Mesendoderm (in vitro differentiated cells): ENCODE data around the gene PCNT.

Experiments
- DNase-seq: peaks from one replicate; pipeline ENCODE4 v3.0.0; 2013
- H2AK5ac ChIP-seq: 2 replicates; pipeline ENCODE4 v1.6.1; 2013; ENCODE audit warnings: low read length, inconsistent platforms
- H2BK120ac ChIP-seq: 2 replicates; pipeline ENCODE4 v1.6.1; 2013; ENCODE audit warnings: low read depth, mild to moderate bottlenecking, low read length, moderate library complexity, mixed read lengths
- H2BK15ac ChIP-seq: replicated peaks from 2 replicates; pipeline ENCODE4 v1.6.1; 2013; ENCODE audit warnings: low read depth, mild to moderate bottlenecking, moderate library complexity
- H2BK5ac ChIP-seq: 2 replicates; pipeline ENCODE4 v1.6.1; 2013; ENCODE audit warnings: low read length, inconsistent platforms
- H3K18ac ChIP-seq: 2 replicates; pipeline ENCODE4 v1.6.1; 2013; ENCODE audit warnings: mild to moderate bottlenecking, low read length, mixed read lengths
- H3K23ac ChIP-seq: one replicate; pipeline ENCODE4 v1.6.1; 2013; ENCODE audit warnings: low read length
- H3K27ac ChIP-seq: 2 replicates; pipeline ENCODE4 v1.5.1; 2013; ENCODE audit warnings: low read depth, mild to moderate bottlenecking, inconsistent platforms, low read length, moderate library complexity
- H3K27me3 ChIP-seq: 2 replicates; pipeline ENCODE4 v1.6.1; 2013; ENCODE audit warnings: low read length, control low read depth, mild to moderate bottlenecking, inconsistent platforms; ENCODE audit not compliant: insufficient read depth, poor library complexity
- H3K36me3 ChIP-seq: 2 replicates; pipeline ENCODE4 v1.6.1; 2013; ENCODE audit warnings: low read length, inconsistent platforms; ENCODE audit not compliant: control insufficient read depth, insufficient read depth
- H3K4ac ChIP-seq: one replicate; pipeline ENCODE4 v1.6.1; 2013; ENCODE audit warnings: low read depth, mild to moderate bottlenecking, low read length, moderate library complexity
- H3K4me1 ChIP-seq: 2 replicates; pipeline ENCODE4 v1.6.1; 2013; ENCODE audit warnings: low read depth, low read length, inconsistent platforms; ENCODE audit not compliant: control insufficient read depth
- H3K4me2 ChIP-seq: 2 replicates; pipeline ENCODE4 v1.6.1; 2013; ENCODE audit warnings: low read length
- H3K4me3 ChIP-seq: 2 replicates; pipeline ENCODE4 v1.5.1; 2013; ENCODE audit warnings: mild to moderate bottlenecking, low read length
- H3K56ac ChIP-seq: one replicate; pipeline ENCODE4 v1.6.1; 2013; ENCODE audit warnings: low read length
- H3K79me1 ChIP-seq: 2 replicates; pipeline ENCODE4 v1.6.1; 2013; ENCODE audit warnings: low read length, inconsistent platforms
- H3K79me2 ChIP-seq: 2 replicates; pipeline ENCODE4 v1.6.1; 2013; ENCODE audit warnings: mild to moderate bottlenecking, low read length; ENCODE audit not compliant: control insufficient read depth, insufficient read depth
- H3K9ac ChIP-seq: 2 replicates; pipeline ENCODE4 v1.6.1; 2013; ENCODE audit warnings: low read length, inconsistent platforms
- H4K5ac ChIP-seq: one replicate; pipeline ENCODE4 v1.6.1; 2013; ENCODE audit warnings: low read length
- H4K8ac ChIP-seq: one replicate; pipeline ENCODE4 v1.6.1; 2013; ENCODE audit warnings: low read depth, mild to moderate bottlenecking, control low read depth, low read length, moderate library complexity
- WGBS: extraction: QIAGEN DNeasy Blood & Tissue Kit; methylation state at CpG from one replicate; pipeline ENCODE4 v1.1.7; 2013; ENCODE audit warnings: low lambda C conversion rate, missing lambda C conversion rate; ENCODE audit not compliant: insufficient coverage; ENCODE audit errors: extremely low coverage; 5-methylcytosine and 5-hydroxymethylcytosine counted together

PCNT gene

GRCh38 chr21:46311568-46311967, 12.4 kb upstream of the PCNT start:
- H3K79me1 ChIP-seq, result no peaks in the 10 kb centered on the region
- no peaks in the 10 kb centered on the region for H3K36me3 ChIP-seq
- no peak overlapping the region for H3K4me2 ChIP-seq
- H2AK5ac ChIP-seq, result no peak overlapping the region
- no peak overlapping the region for H2BK5ac ChIP-seq
- H3K9ac ChIP-seq, result no peak overlapping the region
- no peak overlapping the region for H4K8ac ChIP-seq
- no peak overlapping the region for H2BK120ac ChIP-seq
- H3K27ac ChIP-seq, result no peak overlapping the region
- no peak overlapping the region for H2BK15ac ChIP-seq
- no peak overlapping the region for H3K23ac ChIP-seq
- H3K56ac ChIP-seq, result no peak overlapping the region
- no peak overlapping the region for H3K4me3 ChIP-seq
- no peak overlapping the region for H3K4ac ChIP-seq
- no peaks in the 10 kb centered on the region for H3K79me2 ChIP-seq
- H4K5ac ChIP-seq, result no peak overlapping the region
- no peaks in the 10 kb centered on the region for H3K27me3 ChIP-seq
- DNase-seq, result no peak
- no peak overlapping the region for H3K18ac ChIP-seq
- no peaks in the 10 kb centered on the region for H3K4me1 ChIP-seq

GRCh38 chr21:46312949-46313348, 11.0 kb upstream of the PCNT start:
- H3K36me3 ChIP-seq, result no peaks in the 10 kb centered on the region
- no peak for DNase-seq

GRCh38 chr21:46314441-46315020, 9.4 kb upstream of the PCNT start:
- Histone ChIP-seq H3K36me3 (no peaks in the 10 kb centered on the region), H3K56ac (no peak overlapping the region), H2AK5ac (no peak overlapping the region), H2BK5ac (no peak overlapping the region), H3K27me3 (no peaks in the 10 kb centered on the region), H3K23ac (no peak overlapping the region), H3K79me2 (no peaks in the 10 kb centered on the region), H3K4me1 (peaks cover 5% of the 10 kb centered on the region), H2BK120ac (no peak overlapping the region), H3K4me3 (no peak overlapping the region), H4K8ac (no peak overlapping the region), H3K4me2 (no peak overlapping the region), H2BK15ac (no peak overlapping the region), H3K4ac (no peak overlapping the region), H3K9ac (no peak overlapping the region), H3K79me1 (no peaks in the 10 kb centered on the region), H3K18ac (no peak overlapping the region), H4K5ac (no peak overlapping the region), H3K27ac (no peak overlapping the region)
- DNase-seq, result no peak
- no CpG with 5 or more reads among the region's 22 CpGs for WGBS

More at GRCh38 chr21:46312949-46313348, 11.0 kb upstream of the PCNT start:
- no peaks in the 10 kb centered on the region for H3K79me1 ChIP-seq
- no peak overlapping the region for H3K18ac ChIP-seq
- H2AK5ac ChIP-seq, result no peak overlapping the region
- H3K4me2 ChIP-seq, result no peak overlapping the region
- no peaks in the 10 kb centered on the region for H3K4me1 ChIP-seq
- H3K27me3 ChIP-seq, result no peaks in the 10 kb centered on the region
- no peak overlapping the region for H2BK15ac ChIP-seq
- no peak overlapping the region for H3K4ac ChIP-seq
- no peaks in the 10 kb centered on the region for H3K79me2 ChIP-seq
- no peak overlapping the region for H3K56ac ChIP-seq
- H4K5ac ChIP-seq, result no peak overlapping the region
- no peak overlapping the region for H3K23ac ChIP-seq
- H3K9ac ChIP-seq, result no peak overlapping the region
- H3K4me3 ChIP-seq, result no peak overlapping the region
- H2BK5ac ChIP-seq, result no peak overlapping the region
- no CpG with 5 or more reads among the region's 5 CpGs for WGBS
- H4K8ac ChIP-seq, result no peak overlapping the region
- no peak overlapping the region for H2BK120ac ChIP-seq
- no peak overlapping the region for H3K27ac ChIP-seq

- peaks cover 10% of the 10 kb centered on the region for H3K4me1 ChIP-seq
- no peak overlapping the region for H2BK15ac ChIP-seq
- no peak overlapping the region for H3K27ac ChIP-seq
- peaks cover 6% of the 10 kb centered on the region for H3K79me1 ChIP-seq
- no peak overlapping the region for H3K4ac ChIP-seq
- H3K4me2 ChIP-seq, result no peak overlapping the region
- no peak overlapping the region for H3K9ac ChIP-seq
- no peak for DNase-seq
- no CpG with 5 or more reads among the region's 14 CpGs for WGBS
- no peaks in the 10 kb centered on the region for H3K27me3 ChIP-seq
- no peak overlapping the region for H4K5ac ChIP-seq
- no peak overlapping the region for H2BK120ac ChIP-seq
- H3K36me3 ChIP-seq, result no peaks in the 10 kb centered on the region
- H3K23ac ChIP-seq, result no peak overlapping the region
- no peak overlapping the region for H3K56ac ChIP-seq
- no peak overlapping the region for H4K8ac ChIP-seq
- H3K18ac ChIP-seq, result no peak overlapping the region
- no peak overlapping the region for H2BK5ac ChIP-seq
- H2AK5ac ChIP-seq, result no peak overlapping the region
- peaks cover 7% of the 10 kb centered on the region for H3K79me2 ChIP-seq
- no peak overlapping the region for H3K4me3 ChIP-seq
Observed at GRCh38 chr21:46316708-46317324, 7.1 kb upstream of the PCNT start.

- no peak overlapping the region for H4K8ac ChIP-seq
- no peak overlapping the region for H3K27ac ChIP-seq
- H2BK120ac ChIP-seq, result no peak overlapping the region
- no peak overlapping the region for H3K18ac ChIP-seq
- H4K5ac ChIP-seq, result no peak overlapping the region
- no peak overlapping the region for H3K9ac ChIP-seq
- no CpG with 5 or more reads among the region's 20 CpGs for WGBS
- H3K56ac ChIP-seq, result peak overlapping the region; percentile 25
- no peak overlapping the region for H2AK5ac ChIP-seq
- H3K36me3 ChIP-seq, result no peaks in the 10 kb centered on the region
- no peak overlapping the region for H2BK5ac ChIP-seq
- no peak overlapping the region for H3K4ac ChIP-seq
- no peaks in the 10 kb centered on the region for H3K27me3 ChIP-seq
- H3K4me3 ChIP-seq, result no peak overlapping the region
- H3K4me2 ChIP-seq, result no peak overlapping the region
- peak; percentile 60 for DNase-seq
- H3K79me2 ChIP-seq, result peaks cover 18% of the 10 kb centered on the region
- no peak overlapping the region for H2BK15ac ChIP-seq
- H3K79me1 ChIP-seq, result peaks cover 10% of the 10 kb centered on the region
- peaks cover 10% of the 10 kb centered on the region for H3K4me1 ChIP-seq
- no peak overlapping the region for H3K23ac ChIP-seq
Observed at GRCh38 chr21:46317710-46318463, 6.1 kb upstream of the PCNT start.
